HFFc6 (cell line): ENCODE results near the gene PDCD10. TPM values are rescaled to one million over a fixed set of nuclear protein-coding genes. Genes with fewer than 3 reads are reported as not detected.

Experiments used
- DNase-seq: peaks from one replicate; pipeline ENCODE4 v3.0.0-alpha.2; 2018
- H3K27ac Mint-ChIP-seq: 2 replicates; pipeline ENCODE4 v1.8.0; 2020; ENCODE audit warnings: mild to moderate bottlenecking, mixed read lengths
- H3K27me3 Mint-ChIP-seq: 2 replicates; pipeline ENCODE4 v1.8.0; 2021; ENCODE audit warnings: mild to moderate bottlenecking, moderate library complexity, mixed read lengths; ENCODE audit not compliant: insufficient read depth
- H3K36me3 Mint-ChIP-seq: 2 replicates; pipeline ENCODE4 v1.8.0; 2021; ENCODE audit warnings: low read depth, mixed read lengths
- H3K4me1 Mint-ChIP-seq: 2 replicates; pipeline ENCODE4 v1.8.0; 2020; ENCODE audit warnings: low read depth, mixed read lengths
- H3K4me3 Mint-ChIP-seq: 2 replicates; pipeline ENCODE4 v1.8.0; 2020; ENCODE audit warnings: mild to moderate bottlenecking, moderate library complexity, mixed read lengths
- H3K9me3 Mint-ChIP-seq: 2 replicates; pipeline ENCODE4 v1.8.0; 2020; ENCODE audit warnings: mild to moderate bottlenecking, mixed read lengths
- total RNA-seq, 6 experiments: library from RNA; stranded (reverse); fragmentation: NEBNext Ultra II Directional; extraction: Animal tissue kit (Norgen Biotek cat#: 25700); gene quantifications; 2 replicates in 1 of 6; 3 replicates in 5 of 6; pipeline ENCODE4 v1.2.3, GENCODE V29; 2021
- TF ChIP-seq, protein P1 (sequence below): fragments of 200-600 bp; sonication (generic); IDR thresholded peaks from 2 replicates; pipeline ENCODE4 v1.5.0; 2021; ENCODE audit warnings: antibody characterized with exemption, mild to moderate bottlenecking

Gene PDCD10
- total RNA-seq, 6 experiments from 2014 or later: 43.9 to 50.8 (median 46.2) TPM

DNA sequence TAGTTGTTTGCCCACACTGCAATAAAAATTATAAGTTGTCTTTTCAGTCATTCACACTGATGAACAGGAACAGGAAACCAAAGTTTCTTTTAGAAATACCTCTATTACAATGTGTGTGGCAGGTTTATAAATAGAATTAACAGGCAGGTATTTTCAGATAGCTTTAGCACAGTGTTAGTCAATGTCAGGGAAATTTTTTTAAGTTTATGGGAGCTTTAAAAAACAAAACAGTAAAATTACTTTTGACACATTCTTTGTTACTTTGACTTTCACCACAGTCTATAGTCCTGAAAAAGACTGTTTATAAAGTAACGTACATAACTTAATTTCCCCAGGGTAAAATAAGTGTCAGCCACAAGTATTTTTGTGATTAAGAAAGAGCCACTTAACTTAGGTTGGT, 38.9 kb upstream of the PDCD10 start:
- no peaks in the 10 kb centered on the region for H3K27me3 Mint-ChIP-seq
- H3K36me3 Mint-ChIP-seq: no peaks in the 10 kb centered on the region
- H3K9me3 Mint-ChIP-seq: peaks cover 10% of the 10 kb centered on the region; the same call in 1 of the 2 replicates
- no peak overlapping the region for H3K4me3 Mint-ChIP-seq
- TF ChIP-seq, protein P1, sequence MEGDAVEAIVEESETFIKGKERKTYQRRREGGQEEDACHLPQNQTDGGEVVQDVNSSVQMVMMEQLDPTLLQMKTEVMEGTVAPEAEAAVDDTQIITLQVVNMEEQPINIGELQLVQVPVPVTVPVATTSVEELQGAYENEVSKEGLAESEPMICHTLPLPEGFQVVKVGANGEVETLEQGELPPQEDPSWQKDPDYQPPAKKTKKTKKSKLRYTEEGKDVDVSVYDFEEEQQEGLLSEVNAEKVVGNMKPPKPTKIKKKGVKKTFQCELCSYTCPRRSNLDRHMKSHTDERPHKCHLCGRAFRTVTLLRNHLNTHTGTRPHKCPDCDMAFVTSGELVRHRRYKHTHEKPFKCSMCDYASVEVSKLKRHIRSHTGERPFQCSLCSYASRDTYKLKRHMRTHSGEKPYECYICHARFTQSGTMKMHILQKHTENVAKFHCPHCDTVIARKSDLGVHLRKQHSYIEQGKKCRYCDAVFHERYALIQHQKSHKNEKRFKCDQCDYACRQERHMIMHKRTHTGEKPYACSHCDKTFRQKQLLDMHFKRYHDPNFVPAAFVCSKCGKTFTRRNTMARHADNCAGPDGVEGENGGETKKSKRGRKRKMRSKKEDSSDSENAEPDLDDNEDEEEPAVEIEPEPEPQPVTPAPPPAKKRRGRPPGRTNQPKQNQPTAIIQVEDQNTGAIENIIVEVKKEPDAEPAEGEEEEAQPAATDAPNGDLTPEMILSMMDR: no peak
- no peaks in the 10 kb centered on the region for H3K4me1 Mint-ChIP-seq
- H3K27ac Mint-ChIP-seq: no peak overlapping the region
- DNase-seq: no peak

DNA sequence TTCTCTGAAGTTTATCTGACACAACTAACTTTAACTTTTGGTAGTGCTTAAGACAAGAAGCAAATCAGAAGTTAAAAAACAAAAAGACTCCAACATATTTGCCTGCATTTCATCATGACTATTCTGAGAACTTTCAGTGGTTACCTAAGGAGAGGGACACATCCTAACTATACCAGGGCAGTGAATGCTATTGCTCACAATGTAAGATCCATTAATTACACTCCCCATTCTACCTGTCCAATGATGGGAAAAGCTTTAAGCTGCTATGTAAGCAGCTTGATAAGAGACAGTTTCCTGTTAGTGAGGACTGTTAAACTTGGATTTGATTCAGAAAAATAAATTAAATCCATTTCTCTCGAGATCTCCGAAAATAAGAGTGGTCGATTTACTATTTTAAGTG, 38.3 kb upstream of the PDCD10 start:
- DNase-seq: no peak
- no peaks in the 10 kb centered on the region for H3K4me1 Mint-ChIP-seq
- TF ChIP-seq, protein P1: no peak
- no peak overlapping the region for H3K27ac Mint-ChIP-seq
- H3K36me3 Mint-ChIP-seq: no peaks in the 10 kb centered on the region
- no peaks in the 10 kb centered on the region for H3K27me3 Mint-ChIP-seq
- H3K4me3 Mint-ChIP-seq: no peak overlapping the region
- peaks cover 4% of the 10 kb centered on the region; the same call in 1 of the 2 replicates for H3K9me3 Mint-ChIP-seq

DNA sequence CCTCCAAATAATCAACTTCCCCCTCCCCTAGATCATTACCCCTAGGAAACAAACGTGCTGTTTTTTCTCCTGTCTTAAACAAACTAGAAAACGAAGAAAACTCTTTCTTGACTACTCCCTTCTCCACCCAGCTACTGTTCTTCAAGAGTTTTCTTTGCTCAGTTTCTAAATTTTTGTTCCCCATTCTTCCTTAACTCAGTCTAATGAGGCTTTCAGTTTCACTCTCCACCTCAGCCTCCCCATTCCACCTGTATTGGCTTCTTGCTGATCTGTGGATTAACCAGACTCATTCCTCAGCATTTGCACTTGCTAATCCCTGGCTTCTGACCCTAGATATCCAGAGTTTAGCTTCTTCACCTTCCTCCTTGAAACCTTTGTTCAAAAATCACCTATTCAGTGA, 27.6 kb upstream of the PDCD10 start:
- no peaks in the 10 kb centered on the region for H3K4me1 Mint-ChIP-seq
- H3K27ac Mint-ChIP-seq: no peak overlapping the region
- no peaks in the 10 kb centered on the region; the same call in 1 of the 2 replicates for H3K36me3 Mint-ChIP-seq
- no peak for DNase-seq
- TF ChIP-seq, protein P1: no peak
- peaks cover 1% of the 10 kb centered on the region for H3K27me3 Mint-ChIP-seq
- H3K9me3 Mint-ChIP-seq: peaks cover 24% of the 10 kb centered on the region
- H3K4me3 Mint-ChIP-seq: no peak overlapping the region

DNA sequence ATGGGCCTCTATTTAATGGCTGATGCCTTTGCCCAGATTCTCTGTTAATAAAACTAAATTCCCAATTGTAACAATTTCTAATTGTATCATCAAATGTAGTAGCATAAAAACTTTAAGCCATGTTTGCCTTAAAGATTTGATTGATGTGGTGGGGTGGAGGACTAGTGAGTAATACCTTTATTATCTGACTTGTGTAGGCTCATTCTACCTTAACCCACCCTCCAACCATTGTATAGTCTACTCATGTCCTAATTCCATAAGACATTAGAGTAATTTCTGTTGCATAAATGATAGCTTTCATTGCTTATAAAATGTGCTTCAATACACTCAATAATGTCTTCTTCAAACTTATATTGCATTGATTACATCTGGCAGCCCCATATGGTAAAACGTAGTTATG, 26.6 kb upstream of the PDCD10 start:
- no peaks in the 10 kb centered on the region; the same call in 1 of the 2 replicates for H3K36me3 Mint-ChIP-seq
- no peaks in the 10 kb centered on the region for H3K4me1 Mint-ChIP-seq
- peaks cover 23% of the 10 kb centered on the region for H3K9me3 Mint-ChIP-seq
- H3K27me3 Mint-ChIP-seq: peaks cover 1% of the 10 kb centered on the region
- no peak overlapping the region for H3K4me3 Mint-ChIP-seq
- DNase-seq: no peak
- no peak overlapping the region for H3K27ac Mint-ChIP-seq
- TF ChIP-seq, protein P1: no peak

DNA sequence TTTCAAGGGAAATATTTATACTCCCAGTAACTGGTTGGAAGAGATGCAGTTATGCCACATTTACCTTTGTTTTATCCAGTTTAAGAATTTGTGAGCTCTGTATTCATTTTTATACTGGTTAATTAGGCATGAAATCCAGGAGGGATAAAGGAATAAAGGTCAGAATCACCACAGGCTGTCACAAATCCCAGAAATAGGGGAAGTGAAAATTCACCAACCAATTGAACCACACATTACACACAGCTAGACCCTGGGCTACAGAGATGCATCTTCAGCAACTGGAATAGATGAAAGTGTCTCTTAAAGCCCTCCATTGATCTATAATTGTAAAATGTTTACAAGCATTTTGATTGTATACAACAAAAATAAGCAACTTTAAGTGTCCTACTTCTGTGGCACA, 19.4 kb upstream of the PDCD10 start:
- Mint-ChIP-seq H3K9me3 (no peaks in the 10 kb centered on the region), H3K4me1 (no peaks in the 10 kb centered on the region), H3K4me3 (no peak overlapping the region), H3K27ac (no peak overlapping the region), H3K36me3 (no peaks in the 10 kb centered on the region), H3K27me3 (no peaks in the 10 kb centered on the region; the same call in none of the 2 replicates)
- TF ChIP-seq, protein P1: no peak
- no peak for DNase-seq
